T-helper 2 cell treated with Interferon-gamma antibody and Interleukin-4, amounts not matched to agents 100 ng/mL and 5 ng/mL, for 36 hours (primary cell): ENCODE measurements around the gene MYPN. TPM values are rescaled to one million over a fixed set of nuclear protein-coding genes. Genes with fewer than 3 reads are reported as not detected.

ENCODE experiments used
- intact Hi-C: fragments of 100-400 bp; cut with micrococcal nuclease; formaldehyde crosslinking; loops from one replicate; pipeline ENCODE4 v1.15.1; 2023
- total RNA-seq: library from RNA; stranded (reverse); gene quantifications from 2 replicates; pipeline ENCODE4 v1.2.3, GENCODE V29; 2022

Gene MYPN
- total RNA-seq, 1 donor from 2014 or later, result not detected

GRCh38 chr10:68125772-68126171 is 16.5 kb downstream of the MYPN start:
- intact Hi-C loops, result no loop called here

GRCh38 chr10:68128015-68128414 is 18.7 kb downstream of the MYPN start:
- intact Hi-C loops, result no loop called here

- intact Hi-C loops, result no loop called here
These were observed 23.1 kb downstream of the MYPN start for GRCh38 chr10:68132391-68132790.

GRCh38 chr10:68133523-68133922 is 24.2 kb downstream of the MYPN start:
- intact Hi-C loops, result no loop called here

- intact Hi-C loops, result no loop called here
These were observed 26.1 kb downstream of the MYPN start for GRCh38 chr10:68135362-68135761.

- intact Hi-C loops, result no loop called here
These were observed 26.9 kb downstream of the MYPN start for GRCh38 chr10:68135922-68136792.

GRCh38 chr10:68137171-68137570 is 27.9 kb downstream of the MYPN start:
- intact Hi-C loops, result no loop called here

- intact Hi-C loops, result no loop called here
These were observed 29.2 kb downstream of the MYPN start for GRCh38 chr10:68138526-68138925.

GRCh38 chr10:68139448-68140272 is 30.4 kb downstream of the MYPN start:
- intact Hi-C loops, result no loop called here

GRCh38 chr10:68142761-68143160 is 33.5 kb downstream of the MYPN start:
- intact Hi-C loops, result no loop called here

- intact Hi-C loops, result no loop called here
These were observed 35.4 kb downstream of the MYPN start for GRCh38 chr10:68144709-68145108.

- intact Hi-C loops, result no loop called here
These were observed 36.4 kb downstream of the MYPN start for GRCh38 chr10:68145705-68146104.

- intact Hi-C loops, result no loop called here
These were observed 36.8 kb downstream of the MYPN start for GRCh38 chr10:68146133-68146532.

- intact Hi-C loops, result no loop called here
These were observed 42.2 kb downstream of the MYPN start for GRCh38 chr10:68151453-68151852.

- intact Hi-C loops, result no loop called here
These were observed 44.4 kb downstream of the MYPN start for GRCh38 chr10:68153473-68154210.

GRCh38 chr10:68154211-68154497 is 44.9 kb downstream of the MYPN start:
- intact Hi-C loops, result no loop called here

- intact Hi-C loops, result loop anchor here (1.0 to 5.0 kb wide), 5 partner anchors 72 to 367 kb away; partner anchors contain the start of gene HERC4
These were observed 46.4 kb downstream of the MYPN start for GRCh38 chr10:68155615-68156210.

GRCh38 chr10:68156373-68157185 is 47.3 kb downstream of the MYPN start:
- intact Hi-C loops, result loop anchor here (1.0 to 5.0 kb wide), 5 partner anchors 73 to 368 kb away; partner anchors contain the start of gene HERC4

- intact Hi-C loops, result loop anchor here (2.0 to 5.0 kb wide), 2 partner anchors 83 to 135 kb away; partner anchors contain the start of gene HERC4
These were observed 48.2 kb downstream of the MYPN start for GRCh38 chr10:68157522-68157921.

- intact Hi-C loops, result loop anchor here (5.0 kb wide), 1 partner anchor 136 kb away; no protein-coding TSS in a partner anchor
These were observed 48.7 kb downstream of the MYPN start for GRCh38 chr10:68158031-68158430.
